ENCODE results near the gene SULT1A3.
A peak's percentile ranks its signal among the peaks of the same experiment; 100 is the strongest.
"Not testable (repeated sequence)": the region's sequence is repeated elsewhere in the genome, so short reads cannot be mapped to it uniquely, and the experiment has no call there.

SULT1A3 gene

GRCh38 chr16:30199608-30200343 lies 721 bp downstream of the SULT1A3 start:
- peak; percentile 71 for ATAC-seq (ENCODE audit: low read depth)

GRCh38 chr16:30205541-30206236 lies 6.6 kb downstream of the SULT1A3 start:
- not testable (repeated sequence) for H3K27me3 ChIP-seq (ENCODE audit: insufficient read depth, poor library complexity, severe bottlenecking); H3K36me3 ChIP-seq (ENCODE audit: low read depth); H3K4me1 ChIP-seq (ENCODE audit: insufficient read depth, poor library complexity, severe bottlenecking); H3K4me3 ChIP-seq (ENCODE audit: severe bottlenecking); H3K27ac ChIP-seq (ENCODE audit: poor library complexity, severe bottlenecking); H3K9me3 ChIP-seq (ENCODE audit: severe bottlenecking)
- peak; percentile 23 for ATAC-seq (ENCODE audit: low read depth)
- peak; percentile 34 for DNase-seq (ENCODE audit: low spot score)

More at GRCh38 chr16:30199608-30200343, 721 bp downstream of the SULT1A3 start:
- not testable (repeated sequence) for H3K9me3 ChIP-seq (ENCODE audit: severe bottlenecking); H3K27ac ChIP-seq (ENCODE audit: poor library complexity, severe bottlenecking); DNase-seq (ENCODE audit: low spot score); H3K36me3 ChIP-seq (ENCODE audit: low read depth); H3K4me3 ChIP-seq (ENCODE audit: severe bottlenecking); H3K4me1 ChIP-seq (ENCODE audit: insufficient read depth, poor library complexity, severe bottlenecking); H3K27me3 ChIP-seq (ENCODE audit: insufficient read depth, poor library complexity, severe bottlenecking)

- not testable (repeated sequence) for H3K36me3 ChIP-seq (ENCODE audit: low read depth); DNase-seq (ENCODE audit: low spot score); H3K4me3 ChIP-seq (ENCODE audit: severe bottlenecking); H3K4me1 ChIP-seq (ENCODE audit: insufficient read depth, poor library complexity, severe bottlenecking); H3K27ac ChIP-seq (ENCODE audit: poor library complexity, severe bottlenecking); H3K9me3 ChIP-seq (ENCODE audit: severe bottlenecking); H3K27me3 ChIP-seq (ENCODE audit: insufficient read depth, poor library complexity, severe bottlenecking)
- ATAC-seq (ENCODE audit: low read depth) = peak; percentile 2; the same call in 1 of the 3 replicates
These were observed 7.2 kb downstream of the SULT1A3 start for GRCh38 chr16:30206252-30206651.

- ATAC-seq (ENCODE audit: low read depth) (peak; percentile 78), DNase-seq (ENCODE audit: low spot score) (peak; percentile 18)
- not testable (repeated sequence) for H3K4me1 ChIP-seq (ENCODE audit: insufficient read depth, poor library complexity, severe bottlenecking); H3K4me3 ChIP-seq (ENCODE audit: severe bottlenecking); H3K9me3 ChIP-seq (ENCODE audit: severe bottlenecking); H3K36me3 ChIP-seq (ENCODE audit: low read depth); H3K27me3 ChIP-seq (ENCODE audit: insufficient read depth, poor library complexity, severe bottlenecking); H3K27ac ChIP-seq (ENCODE audit: poor library complexity, severe bottlenecking)
These were observed 8.1 kb downstream of the SULT1A3 start for GRCh38 chr16:30207063-30207704.

- ATAC-seq (ENCODE audit: low read depth) = peak; percentile 37
- not testable (repeated sequence) for H3K4me1 ChIP-seq (ENCODE audit: insufficient read depth, poor library complexity, severe bottlenecking); H3K9me3 ChIP-seq (ENCODE audit: severe bottlenecking); H3K27ac ChIP-seq (ENCODE audit: poor library complexity, severe bottlenecking); DNase-seq (ENCODE audit: low spot score); H3K36me3 ChIP-seq (ENCODE audit: low read depth); H3K4me3 ChIP-seq (ENCODE audit: severe bottlenecking); H3K27me3 ChIP-seq (ENCODE audit: insufficient read depth, poor library complexity, severe bottlenecking)
These were observed 10.0 kb downstream of the SULT1A3 start for GRCh38 chr16:30209032-30209431.

GRCh38 chr16:30211414-30211813 lies 12.4 kb downstream of the SULT1A3 start:
- H3K9me3 ChIP-seq (ENCODE audit: severe bottlenecking); H3K27me3 ChIP-seq (ENCODE audit: insufficient read depth, poor library complexity, severe bottlenecking); H3K4me1 ChIP-seq (ENCODE audit: insufficient read depth, poor library complexity, severe bottlenecking); H3K36me3 ChIP-seq (ENCODE audit: low read depth); H3K4me3 ChIP-seq (ENCODE audit: severe bottlenecking); ATAC-seq (ENCODE audit: low read depth); DNase-seq (ENCODE audit: low spot score); H3K27ac ChIP-seq (ENCODE audit: poor library complexity, severe bottlenecking): not testable (repeated sequence)

- not testable (repeated sequence) for ATAC-seq (ENCODE audit: low read depth); H3K4me3 ChIP-seq (ENCODE audit: severe bottlenecking); H3K9me3 ChIP-seq (ENCODE audit: severe bottlenecking); H3K27me3 ChIP-seq (ENCODE audit: insufficient read depth, poor library complexity, severe bottlenecking); H3K4me1 ChIP-seq (ENCODE audit: insufficient read depth, poor library complexity, severe bottlenecking); H3K27ac ChIP-seq (ENCODE audit: poor library complexity, severe bottlenecking); H3K36me3 ChIP-seq (ENCODE audit: low read depth)
- DNase-seq (ENCODE audit: low spot score) = peak; percentile 43
These were observed 18.0 kb downstream of the SULT1A3 start for GRCh38 chr16:30217082-30217481.

GRCh38 chr16:30248379-30248778 lies 49.3 kb downstream of the SULT1A3 start, which contains the start of gene NPIPB13:
NPIPB13 (minus strand) TSS chr16:30248479; CDS start chr16:30245573, 2,906 bp downstream.
- H3K27ac ChIP-seq (ENCODE audit: poor library complexity, severe bottlenecking); DNase-seq (ENCODE audit: low spot score); ATAC-seq (ENCODE audit: low read depth): not testable (repeated sequence)

More at GRCh38 chr16:30248379-30248778, 49.3 kb downstream of the SULT1A3 start, which contains the start of gene NPIPB13:
- not testable (repeated sequence) for H3K9me3 ChIP-seq (ENCODE audit: severe bottlenecking); H3K4me3 ChIP-seq (ENCODE audit: severe bottlenecking); H3K27me3 ChIP-seq (ENCODE audit: insufficient read depth, poor library complexity, severe bottlenecking); H3K36me3 ChIP-seq (ENCODE audit: low read depth); H3K4me1 ChIP-seq (ENCODE audit: insufficient read depth, poor library complexity, severe bottlenecking)

All from RWPE2 (cell line).